Astrocyte (in vitro differentiated cells and primary cell): ENCODE results near the gene CELF5. TPM values are rescaled to one million over a fixed set of nuclear protein-coding genes. Genes with fewer than 3 reads are reported as not detected.

ENCODE experiments used
- DNase-seq: peaks from one replicate; pipeline ENCODE4 v3.0.0-alpha.2; 2010; ENCODE audit warnings: low read depth
- FAIRE-seq: peaks from 2 replicates; lab custom pipeline; 2011; peaks lifted over from hg19 to GRCh38; lab: Jason Lieb, UNC
- H2AFZ ChIP-seq: 2 replicates; pipeline ENCODE4 v1.6.0; 2012; ENCODE audit warnings: low read depth, low read length, inconsistent platforms
- H3K27ac ChIP-seq: 2 replicates; pipeline ENCODE4 v1.5.1; 2011; ENCODE audit warnings: low read depth, low read length, inconsistent platforms
- H3K27me3 ChIP-seq: 2 replicates; pipeline ENCODE4 v1.6.0; 2011; ENCODE audit warnings: low read length, inconsistent platforms; ENCODE audit not compliant: insufficient read depth
- H3K36me3 ChIP-seq: 2 replicates; pipeline ENCODE4 v1.5.1; 2011; ENCODE audit warnings: low read length, inconsistent platforms; ENCODE audit not compliant: insufficient read depth
- H3K4me1 ChIP-seq: 2 replicates; pipeline ENCODE4 v1.5.1; 2011; ENCODE audit warnings: low read length, inconsistent platforms; ENCODE audit not compliant: insufficient read depth
- H3K4me2 ChIP-seq: 2 replicates; pipeline ENCODE4 v1.6.0; 2012; ENCODE audit warnings: low read length, inconsistent platforms
- H3K4me3 ChIP-seq: 2 replicates; pipeline ENCODE4 v1.5.1; 2011; ENCODE audit warnings: low read depth, mild to moderate bottlenecking, low read length, inconsistent platforms; ENCODE audit not compliant: insufficient read depth
- H3K79me2 ChIP-seq: 2 replicates; pipeline ENCODE4 v1.6.0; 2012; ENCODE audit warnings: mild to moderate bottlenecking, low read length, inconsistent platforms; ENCODE audit not compliant: insufficient read depth
- H3K9ac ChIP-seq: 2 replicates; pipeline ENCODE4 v1.6.0; 2012; ENCODE audit warnings: mild to moderate bottlenecking, low read length, inconsistent platforms
- H3K9me3 ChIP-seq: 2 replicates; pipeline ENCODE4 v1.5.1; 2012; ENCODE audit warnings: low read depth, mild to moderate bottlenecking, low read length, inconsistent platforms; ENCODE audit not compliant: insufficient read depth
- H4K20me1 ChIP-seq: 2 replicates; pipeline ENCODE4 v1.6.0; 2012; ENCODE audit warnings: low read length, inconsistent platforms; ENCODE audit not compliant: insufficient read depth
- H3K27ac Mint-ChIP-seq: one replicate; pipeline ENCODE4 v1.8.0; 2021; ENCODE audit warnings: mild to moderate bottlenecking, mixed read lengths; ENCODE audit not compliant: unreplicated experiment
- H3K27me3 Mint-ChIP-seq: one replicate; pipeline ENCODE4 v1.8.0; 2021; ENCODE audit warnings: low read depth, mixed read lengths; ENCODE audit not compliant: unreplicated experiment
- H3K36me3 Mint-ChIP-seq: one replicate; pipeline ENCODE4 v1.8.0; 2021; ENCODE audit warnings: low read depth, mixed read lengths; ENCODE audit not compliant: unreplicated experiment
- H3K4me1 Mint-ChIP-seq: one replicate; pipeline ENCODE4 v1.8.0; 2021; ENCODE audit warnings: low read depth, mixed read lengths; ENCODE audit not compliant: unreplicated experiment
- H3K4me3 Mint-ChIP-seq: one replicate; pipeline ENCODE4 v1.8.0; 2021; ENCODE audit warnings: mild to moderate bottlenecking, moderate library complexity, mixed read lengths; ENCODE audit not compliant: unreplicated experiment
- H3K9me3 Mint-ChIP-seq: one replicate; pipeline ENCODE4 v1.8.0; 2021; ENCODE audit warnings: mild to moderate bottlenecking, mixed read lengths; ENCODE audit not compliant: unreplicated experiment
- CTCF ChIP-seq: IDR thresholded peaks from 2 replicates; pipeline ENCODE4 v1.5.1; 2011; ENCODE audit warnings: low read depth, mild to moderate bottlenecking, inconsistent platforms, low read length, moderate library complexity; ENCODE audit not compliant: insufficient read depth
- EZH2 ChIP-seq: IDR thresholded peaks from 2 replicates; pipeline ENCODE4 v1.6.1; 2012; ENCODE audit warnings: mild to moderate bottlenecking, low read length, inconsistent platforms; ENCODE audit not compliant: insufficient read depth
- total RNA-seq: library from RNA; stranded (reverse); gene quantifications from 2 replicates; pipeline ENCODE4 v1.2.1, GENCODE V29; 2021

The CELF5 gene
- total RNA-seq, 1 donor from 2014 or later, result 1.2 TPM

GRCh38 chr19:3243819-3244700 lies 19.6 kb downstream of the CELF5 start:
- no peaks in the 10 kb centered on the region for H3K27me3 ChIP-seq
- no peak overlapping the region for H3K9ac ChIP-seq
- H2AFZ ChIP-seq, result no peak overlapping the region
- TF ChIP-seq CTCF (no peak), EZH2 (no peak)
- no peaks in the 10 kb centered on the region for H3K9me3 ChIP-seq
- no peaks in the 10 kb centered on the region for H3K36me3 ChIP-seq
- H3K4me2 ChIP-seq, result peak overlapping the region; percentile 15
- peaks cover 11% of the 10 kb centered on the region for H4K20me1 ChIP-seq
- H3K79me2 ChIP-seq, result no peaks in the 10 kb centered on the region
- no peak overlapping the region for H3K27ac ChIP-seq
- peaks cover 28% of the 10 kb centered on the region for H3K27me3 Mint-ChIP-seq
- H3K4me1 ChIP-seq, result no peaks in the 10 kb centered on the region
- peaks cover 3% of the 10 kb centered on the region for H3K9me3 Mint-ChIP-seq
- no peak overlapping the region for H3K4me3 ChIP-seq
- no peaks in the 10 kb centered on the region for H3K4me1 Mint-ChIP-seq
- no peak for FAIRE-seq
- peak; percentile 47 for DNase-seq
- no peak overlapping the region for H3K27ac Mint-ChIP-seq
- H3K36me3 Mint-ChIP-seq, result no peaks in the 10 kb centered on the region
- no peak overlapping the region for H3K4me3 Mint-ChIP-seq

DNA sequence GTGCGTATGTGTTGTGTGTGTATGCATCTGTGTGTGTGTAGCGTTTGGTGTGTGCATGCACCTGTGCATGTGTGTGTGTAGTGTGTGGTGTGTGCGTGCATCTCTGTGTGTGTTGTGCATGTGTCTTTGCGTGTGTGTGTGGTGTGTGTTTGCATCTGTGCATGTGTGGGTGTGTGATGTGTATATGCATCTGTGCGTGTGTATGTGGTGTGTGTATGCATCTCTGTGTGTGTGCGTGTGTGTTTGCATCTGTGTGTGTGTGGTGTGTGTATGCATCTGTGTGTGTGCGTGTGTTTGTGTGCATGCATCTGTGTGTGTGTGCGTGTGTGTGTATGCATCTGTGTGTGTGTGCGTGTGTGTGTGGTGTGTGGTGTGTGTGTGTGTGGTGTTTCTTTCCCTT lies 20.6 kb downstream of the CELF5 start:
- TF ChIP-seq EZH2 (no peak), CTCF (no peak)
- H3K4me1 ChIP-seq, result no peaks in the 10 kb centered on the region
- FAIRE-seq, result no peak

DNA sequence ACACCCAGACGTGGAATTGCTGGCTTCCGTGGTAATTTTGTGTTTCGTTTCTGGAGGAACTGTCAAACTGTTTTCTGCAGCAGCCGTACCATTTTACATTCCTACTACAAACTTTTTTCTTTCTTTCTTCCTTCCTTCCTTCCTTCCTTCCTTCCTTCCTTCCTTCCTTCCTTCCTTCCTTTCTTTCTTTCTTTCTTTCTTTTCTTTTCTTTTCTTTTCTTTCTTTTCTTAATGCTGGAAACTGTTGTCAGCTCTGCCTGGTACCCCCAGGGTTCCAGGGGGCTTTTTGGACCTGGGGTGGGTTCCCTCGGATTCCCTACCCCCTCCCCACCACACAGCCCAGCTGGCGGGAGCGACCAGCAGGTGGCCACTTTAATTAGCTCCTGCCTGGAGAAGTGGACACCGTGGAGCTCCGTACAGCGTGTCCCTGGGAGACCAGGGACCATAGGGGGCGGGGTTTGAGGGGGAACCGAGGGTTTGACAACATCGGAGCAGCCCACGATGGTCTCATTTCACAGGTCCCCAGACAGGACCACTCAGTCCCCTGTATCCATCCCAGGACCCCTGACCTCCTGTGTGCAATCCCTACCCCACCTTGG lies 24.4 kb downstream of the CELF5 start:
- Histone ChIP-seq H2AFZ (no peak overlapping the region), H3K27ac (no peak overlapping the region), H3K36me3 (no peaks in the 10 kb centered on the region), H3K9ac (no peak overlapping the region), H3K9me3 (no peaks in the 10 kb centered on the region), H4K20me1 (peaks cover 11% of the 10 kb centered on the region), H3K79me2 (no peaks in the 10 kb centered on the region), H3K27me3 (no peaks in the 10 kb centered on the region), H3K4me2 (no peak overlapping the region), H3K4me3 (no peak overlapping the region), H3K4me1 (no peaks in the 10 kb centered on the region)
- Mint-ChIP-seq H3K4me1 (no peaks in the 10 kb centered on the region), H3K27ac (no peak overlapping the region), H3K36me3 (no peaks in the 10 kb centered on the region), H3K4me3 (no peak overlapping the region), H3K27me3 (peaks cover 22% of the 10 kb centered on the region), H3K9me3 (peaks cover 16% of the 10 kb centered on the region)
- DNase-seq (no peak), FAIRE-seq (no peak)
- no peak for TF ChIP-seq EZH2
- no peak for TF ChIP-seq CTCF

More for the DNA sequence above, 20.6 kb downstream of the CELF5 start:
- Histone ChIP-seq H3K9me3 (no peaks in the 10 kb centered on the region), H3K79me2 (no peaks in the 10 kb centered on the region), H3K4me3 (no peak overlapping the region), H3K4me2 (no peak overlapping the region), H2AFZ (no peak overlapping the region), H3K9ac (no peak overlapping the region), H3K36me3 (no peaks in the 10 kb centered on the region), H4K20me1 (peaks cover 11% of the 10 kb centered on the region), H3K27me3 (no peaks in the 10 kb centered on the region), H3K27ac (no peak overlapping the region)
- Mint-ChIP-seq H3K4me3 (no peak overlapping the region), H3K27ac (no peak overlapping the region), H3K36me3 (no peaks in the 10 kb centered on the region), H3K4me1 (no peaks in the 10 kb centered on the region), H3K9me3 (peaks cover 3% of the 10 kb centered on the region), H3K27me3 (peaks cover 21% of the 10 kb centered on the region)
- no peak for DNase-seq
